ENCODE measurements around the gene NHEJ1.

NHEJ1 gene

DNA sequence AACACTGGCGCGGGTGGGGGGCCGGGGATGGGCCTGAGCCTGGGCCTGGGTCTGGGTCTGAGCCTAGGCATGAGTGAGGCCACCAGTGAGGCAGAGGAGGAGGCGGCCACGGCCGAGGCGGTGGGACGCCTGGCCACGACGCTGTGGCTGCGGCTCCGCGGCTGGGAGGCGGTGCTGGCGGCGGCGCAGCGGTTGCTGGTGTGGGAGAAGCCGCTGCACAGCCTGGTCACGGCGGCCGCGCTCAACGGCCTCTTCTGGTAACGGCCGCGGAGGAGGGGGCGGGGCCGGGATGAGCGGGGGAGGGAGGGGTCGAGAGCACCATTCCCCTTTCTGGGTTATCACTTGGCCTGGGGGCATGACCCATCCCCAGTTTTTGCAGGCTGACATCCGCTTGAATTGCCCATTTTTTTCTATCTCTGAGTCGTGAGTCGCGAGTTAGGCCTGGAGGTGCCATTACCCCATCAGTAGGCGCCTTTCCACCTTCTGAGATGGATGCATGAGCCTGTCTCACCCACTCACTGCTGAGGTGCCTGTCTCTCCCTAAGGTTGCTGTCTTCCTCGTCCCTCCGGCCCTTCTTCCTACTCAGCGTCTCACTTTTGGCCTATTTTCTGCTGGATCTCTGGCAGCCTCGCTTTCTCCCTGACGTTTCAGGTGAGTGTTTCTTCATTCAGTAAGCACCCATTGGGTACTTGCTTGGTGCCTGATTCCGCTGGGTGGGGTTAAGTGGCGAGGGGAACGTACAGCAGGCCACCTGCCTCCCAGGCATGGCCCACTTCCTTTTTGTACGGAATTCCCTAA, 18.0 kb upstream of the NHEJ1 start:
- DNase-seq (ENCODE audit: extremely low read depth, insufficient read length) = peak; percentile 22
- H3K4me3 ChIP-seq (replicated peaks; ENCODE audit: low read depth, low read length) = peak overlapping the region; percentile 67
- peaks cover 38% of the 10 kb centered on the region for H3K36me3 ChIP-seq (ENCODE audit: control insufficient read depth, insufficient read depth, low read length)
- H3K27me3 ChIP-seq (replicated peaks; ENCODE audit: control insufficient read depth, insufficient read depth, low read length) = no peaks in the 10 kb centered on the region
- TF ChIP-seq, protein P1, sequence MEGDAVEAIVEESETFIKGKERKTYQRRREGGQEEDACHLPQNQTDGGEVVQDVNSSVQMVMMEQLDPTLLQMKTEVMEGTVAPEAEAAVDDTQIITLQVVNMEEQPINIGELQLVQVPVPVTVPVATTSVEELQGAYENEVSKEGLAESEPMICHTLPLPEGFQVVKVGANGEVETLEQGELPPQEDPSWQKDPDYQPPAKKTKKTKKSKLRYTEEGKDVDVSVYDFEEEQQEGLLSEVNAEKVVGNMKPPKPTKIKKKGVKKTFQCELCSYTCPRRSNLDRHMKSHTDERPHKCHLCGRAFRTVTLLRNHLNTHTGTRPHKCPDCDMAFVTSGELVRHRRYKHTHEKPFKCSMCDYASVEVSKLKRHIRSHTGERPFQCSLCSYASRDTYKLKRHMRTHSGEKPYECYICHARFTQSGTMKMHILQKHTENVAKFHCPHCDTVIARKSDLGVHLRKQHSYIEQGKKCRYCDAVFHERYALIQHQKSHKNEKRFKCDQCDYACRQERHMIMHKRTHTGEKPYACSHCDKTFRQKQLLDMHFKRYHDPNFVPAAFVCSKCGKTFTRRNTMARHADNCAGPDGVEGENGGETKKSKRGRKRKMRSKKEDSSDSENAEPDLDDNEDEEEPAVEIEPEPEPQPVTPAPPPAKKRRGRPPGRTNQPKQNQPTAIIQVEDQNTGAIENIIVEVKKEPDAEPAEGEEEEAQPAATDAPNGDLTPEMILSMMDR (IDR thresholded peaks at IDR 0.05; ENCODE audit: insufficient read depth, low read length, poor library complexity, severe bottlenecking) = no peak

DNA sequence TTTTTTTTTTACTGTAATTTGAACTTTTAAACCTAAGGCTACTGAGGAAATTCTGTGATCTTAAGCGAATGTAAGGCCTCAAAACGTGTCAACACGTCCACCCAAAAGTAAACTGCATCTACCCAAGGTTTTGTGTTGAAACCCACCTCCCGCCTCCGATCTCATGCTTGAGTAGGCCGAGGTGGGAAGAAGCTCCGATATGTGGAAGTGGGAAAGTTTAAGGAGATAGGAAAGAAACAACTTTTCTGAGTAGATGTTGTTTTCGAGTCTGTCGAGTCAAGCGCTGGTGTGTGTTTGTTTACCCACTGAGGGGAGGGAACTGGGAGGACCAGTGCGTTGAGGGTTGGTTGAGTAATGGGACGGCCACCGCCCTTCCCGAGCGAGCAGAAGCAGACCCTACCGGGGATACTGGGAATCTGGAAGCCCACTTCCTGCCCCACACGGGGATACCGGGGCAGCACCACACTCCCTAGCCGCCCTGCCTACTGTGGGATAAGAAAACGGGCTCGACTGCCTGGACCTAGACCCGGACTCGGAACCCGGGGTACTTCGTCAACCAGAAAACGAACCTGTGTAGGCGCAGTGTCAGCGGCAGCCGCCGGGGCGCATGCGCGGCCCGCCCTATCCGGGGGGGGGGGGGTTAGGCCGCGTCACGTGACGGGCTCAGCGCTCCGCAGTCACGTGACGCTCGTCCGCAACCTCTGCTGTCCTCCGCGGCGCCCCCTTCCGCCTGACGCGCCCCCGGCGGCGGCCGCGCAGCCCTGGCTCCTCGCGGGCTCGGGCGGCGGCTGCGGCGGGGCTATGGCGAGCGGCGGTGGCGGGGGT, 17.1 kb upstream of the NHEJ1 start, which contains the start of gene RETREG2:
TSS of gene RETREG2 (plus strand) at position 724 of the 825 bp plus-strand sequence. CDS start at position 802, 78 bp downstream.
- no peaks in the 10 kb centered on the region for H3K27me3 ChIP-seq (replicated peaks; ENCODE audit: control insufficient read depth, insufficient read depth, low read length)
- DNase-seq (ENCODE audit: extremely low read depth, insufficient read length) = peak; percentile 94
- peaks cover 38% of the 10 kb centered on the region for H3K36me3 ChIP-seq (ENCODE audit: control insufficient read depth, insufficient read depth, low read length)
- TF ChIP-seq, protein P1 (IDR thresholded peaks at IDR 0.05; ENCODE audit: insufficient read depth, low read length, poor library complexity, severe bottlenecking) = no peak
- H3K4me3 ChIP-seq (replicated peaks; ENCODE audit: low read depth, low read length) = peak within 1 kb of the TSS; percentile 96

DNA sequence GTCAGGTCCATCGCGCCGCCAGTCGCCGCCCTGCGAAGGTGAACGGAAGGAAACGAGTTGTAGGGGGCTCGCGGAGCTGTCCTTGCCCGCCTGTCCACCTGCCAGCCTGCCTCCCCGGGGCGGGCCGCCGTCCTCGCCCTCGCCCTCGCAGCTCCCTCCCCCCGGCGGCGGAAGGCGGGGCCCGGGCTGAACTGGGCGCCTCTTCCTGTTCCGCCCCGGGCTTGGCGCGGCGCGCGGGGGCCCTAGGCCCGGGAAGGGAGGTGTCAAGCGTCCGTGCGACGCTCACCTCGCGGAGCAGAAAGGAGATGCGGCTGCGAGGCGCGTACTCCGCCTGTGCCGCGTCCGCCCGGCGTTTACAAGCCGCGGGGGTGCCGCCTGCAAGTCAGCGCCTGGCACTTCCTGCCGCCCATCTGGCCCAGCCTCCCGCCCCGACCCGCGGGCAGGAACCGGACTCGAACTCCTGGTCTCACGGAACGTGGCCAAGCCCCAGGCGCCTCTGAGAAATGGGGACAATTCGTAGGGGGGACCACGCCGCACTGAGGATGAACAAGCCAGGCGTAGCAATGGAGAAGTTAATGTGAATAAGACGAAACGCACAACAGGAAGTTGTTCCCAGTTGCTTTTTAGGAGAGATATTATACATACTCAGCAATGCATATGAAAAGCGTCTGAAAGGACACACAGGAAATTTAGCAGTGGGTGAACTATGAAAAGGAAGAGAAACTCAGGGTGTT, 16.4 kb upstream of the NHEJ1 start, which contains the start of gene CNPPD1:
TSS of gene CNPPD1 (minus strand) at position 108 of the 734 bp plus-strand sequence. CDS start at position 11, 97 bp downstream.
- Histone ChIP-seq H3K36me3 (ENCODE audit: control insufficient read depth, insufficient read depth, low read length) (peaks cover 35% of the 10 kb centered on the region), H3K27me3 (replicated peaks; ENCODE audit: control insufficient read depth, insufficient read depth, low read length) (no peaks in the 10 kb centered on the region), H3K4me3 (replicated peaks; ENCODE audit: low read depth, low read length) (peak within 1 kb of the TSS; percentile 96)
- TF ChIP-seq, protein P1 (IDR thresholded peaks at IDR 0.05; ENCODE audit: insufficient read depth, low read length, poor library complexity, severe bottlenecking) = no peak
- peak; percentile 94 for DNase-seq (ENCODE audit: extremely low read depth, insufficient read length)

DNA sequence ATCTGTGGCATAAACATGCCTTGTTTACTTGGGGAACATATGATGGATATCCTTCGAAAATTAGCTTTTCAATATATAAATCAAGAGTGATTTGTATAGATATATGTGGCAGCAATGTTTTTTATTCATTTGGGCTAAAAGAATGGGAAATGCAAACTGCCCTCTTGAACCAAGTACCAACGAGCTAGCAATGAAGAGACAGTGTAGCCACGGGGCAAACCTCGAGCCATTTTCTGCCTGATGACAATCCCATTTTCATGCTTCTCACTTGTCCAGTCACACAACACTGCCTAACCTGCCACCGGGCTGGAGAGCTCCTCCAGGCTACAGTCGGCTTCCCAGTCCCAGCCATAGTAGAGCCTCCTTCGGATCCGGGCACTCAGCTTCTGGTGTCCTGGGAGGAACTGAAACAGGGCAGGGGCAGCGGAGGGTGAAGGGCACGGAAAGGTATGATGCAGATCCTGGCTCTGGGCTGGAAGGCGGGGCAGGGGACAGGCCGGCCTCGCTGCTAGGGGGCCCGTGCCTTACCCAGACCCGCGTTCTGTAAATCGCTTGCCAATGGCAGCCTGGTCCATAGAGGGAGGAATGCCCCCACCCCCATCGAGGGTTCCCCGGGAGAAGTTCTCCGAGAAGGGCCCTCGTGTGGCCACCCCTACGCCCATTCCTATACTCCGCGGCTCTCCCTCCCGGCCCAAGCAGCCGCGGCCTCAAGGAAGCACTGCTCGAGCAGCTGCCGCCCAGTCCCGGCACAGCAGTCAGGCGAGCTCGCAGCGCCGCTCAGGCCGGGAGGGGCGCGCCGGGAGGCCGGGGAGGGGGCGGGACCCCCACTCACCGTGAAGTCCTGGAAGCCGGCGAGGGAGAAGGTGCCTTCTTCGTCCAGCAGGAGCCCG, 15.6 kb upstream of the NHEJ1 start:
- TF ChIP-seq, protein P1 (IDR thresholded peaks at IDR 0.05; ENCODE audit: insufficient read depth, low read length, poor library complexity, severe bottlenecking) = no peak
- peaks cover 34% of the 10 kb centered on the region for H3K36me3 ChIP-seq (ENCODE audit: control insufficient read depth, insufficient read depth, low read length)
- no peaks in the 10 kb centered on the region for H3K27me3 ChIP-seq (replicated peaks; ENCODE audit: control insufficient read depth, insufficient read depth, low read length)
- H3K4me3 ChIP-seq (replicated peaks; ENCODE audit: low read depth, low read length) = peak overlapping the region; percentile 96
- peak; percentile 64 for DNase-seq (ENCODE audit: extremely low read depth, insufficient read length)

DNA sequence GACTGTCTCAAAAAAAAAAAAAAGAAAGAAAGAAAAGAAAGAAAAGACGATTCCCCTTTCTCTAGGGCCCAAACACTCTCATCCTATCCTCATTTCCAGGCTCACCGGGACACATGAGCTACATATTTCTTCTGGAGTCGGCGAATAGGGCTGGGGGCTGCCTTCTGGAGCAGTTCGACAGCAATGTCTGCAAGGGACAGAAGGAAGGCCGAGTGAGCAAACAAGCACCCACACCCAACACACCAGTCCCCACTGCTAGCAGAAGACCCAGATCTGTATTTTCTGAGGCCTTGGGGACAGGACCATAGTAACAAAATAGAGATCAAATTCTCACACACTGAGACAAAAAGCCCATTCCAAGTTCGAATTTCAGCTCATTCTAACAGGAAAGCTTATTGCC, 14.9 kb upstream of the NHEJ1 start:
- Histone ChIP-seq H3K4me3 (replicated peaks; ENCODE audit: low read depth, low read length) (peak overlapping the region; percentile 96), H3K36me3 (ENCODE audit: control insufficient read depth, insufficient read depth, low read length) (peaks cover 29% of the 10 kb centered on the region), H3K27me3 (replicated peaks; ENCODE audit: control insufficient read depth, insufficient read depth, low read length) (no peaks in the 10 kb centered on the region)
- TF ChIP-seq, protein P1 (IDR thresholded peaks at IDR 0.05; ENCODE audit: insufficient read depth, low read length, poor library complexity, severe bottlenecking) = no peak
- no peak for DNase-seq (ENCODE audit: extremely low read depth, insufficient read length)

All from GM06990 (cell line).